ENCODE measurements around the gene RIMBP2. TPM values are rescaled to one million over a fixed set of nuclear protein-coding genes. Genes with fewer than 3 reads are reported as not detected.

RIMBP2 gene
- total and polyA plus RNA-seq, 2 experiments from 2014 or later: 0.31 to 0.37 TPM

DNA sequence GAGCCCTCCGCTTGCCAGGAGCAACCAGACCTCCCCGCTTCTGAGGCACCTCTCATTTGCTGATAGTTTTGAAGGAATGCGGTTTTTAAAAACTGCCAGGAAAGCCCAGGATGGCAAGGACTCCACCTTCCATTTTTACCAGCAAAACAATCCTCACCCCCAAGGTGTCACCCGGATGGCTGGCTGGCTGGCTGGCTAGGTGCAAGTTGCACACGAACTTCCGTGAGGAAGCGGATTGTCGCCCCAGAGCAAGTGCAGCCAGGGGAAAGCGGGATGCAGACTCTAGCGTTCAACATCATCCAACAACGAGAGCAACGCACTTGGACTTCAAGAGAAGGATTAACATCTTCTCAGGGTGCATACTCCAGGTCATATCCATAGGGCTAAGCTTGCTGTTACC, 125.4 kb downstream of the RIMBP2 start (continued):
- TF ChIP-seq, protein P1, sequence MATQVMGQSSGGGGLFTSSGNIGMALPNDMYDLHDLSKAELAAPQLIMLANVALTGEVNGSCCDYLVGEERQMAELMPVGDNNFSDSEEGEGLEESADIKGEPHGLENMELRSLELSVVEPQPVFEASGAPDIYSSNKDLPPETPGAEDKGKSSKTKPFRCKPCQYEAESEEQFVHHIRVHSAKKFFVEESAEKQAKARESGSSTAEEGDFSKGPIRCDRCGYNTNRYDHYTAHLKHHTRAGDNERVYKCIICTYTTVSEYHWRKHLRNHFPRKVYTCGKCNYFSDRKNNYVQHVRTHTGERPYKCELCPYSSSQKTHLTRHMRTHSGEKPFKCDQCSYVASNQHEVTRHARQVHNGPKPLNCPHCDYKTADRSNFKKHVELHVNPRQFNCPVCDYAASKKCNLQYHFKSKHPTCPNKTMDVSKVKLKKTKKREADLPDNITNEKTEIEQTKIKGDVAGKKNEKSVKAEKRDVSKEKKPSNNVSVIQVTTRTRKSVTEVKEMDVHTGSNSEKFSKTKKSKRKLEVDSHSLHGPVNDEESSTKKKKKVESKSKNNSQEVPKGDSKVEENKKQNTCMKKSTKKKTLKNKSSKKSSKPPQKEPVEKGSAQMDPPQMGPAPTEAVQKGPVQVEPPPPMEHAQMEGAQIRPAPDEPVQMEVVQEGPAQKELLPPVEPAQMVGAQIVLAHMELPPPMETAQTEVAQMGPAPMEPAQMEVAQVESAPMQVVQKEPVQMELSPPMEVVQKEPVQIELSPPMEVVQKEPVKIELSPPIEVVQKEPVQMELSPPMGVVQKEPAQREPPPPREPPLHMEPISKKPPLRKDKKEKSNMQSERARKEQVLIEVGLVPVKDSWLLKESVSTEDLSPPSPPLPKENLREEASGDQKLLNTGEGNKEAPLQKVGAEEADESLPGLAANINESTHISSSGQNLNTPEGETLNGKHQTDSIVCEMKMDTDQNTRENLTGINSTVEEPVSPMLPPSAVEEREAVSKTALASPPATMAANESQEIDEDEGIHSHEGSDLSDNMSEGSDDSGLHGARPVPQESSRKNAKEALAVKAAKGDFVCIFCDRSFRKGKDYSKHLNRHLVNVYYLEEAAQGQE (IDR thresholded peaks at IDR 0.05; ENCODE audit: unreplicated experiment): no peak
- TF ChIP-seq ZNF331 (CRISPR knock-in tag; IDR thresholded peaks at IDR 0.05; ENCODE audit: low read depth): no peak
- TF ChIP-seq, protein P2, sequence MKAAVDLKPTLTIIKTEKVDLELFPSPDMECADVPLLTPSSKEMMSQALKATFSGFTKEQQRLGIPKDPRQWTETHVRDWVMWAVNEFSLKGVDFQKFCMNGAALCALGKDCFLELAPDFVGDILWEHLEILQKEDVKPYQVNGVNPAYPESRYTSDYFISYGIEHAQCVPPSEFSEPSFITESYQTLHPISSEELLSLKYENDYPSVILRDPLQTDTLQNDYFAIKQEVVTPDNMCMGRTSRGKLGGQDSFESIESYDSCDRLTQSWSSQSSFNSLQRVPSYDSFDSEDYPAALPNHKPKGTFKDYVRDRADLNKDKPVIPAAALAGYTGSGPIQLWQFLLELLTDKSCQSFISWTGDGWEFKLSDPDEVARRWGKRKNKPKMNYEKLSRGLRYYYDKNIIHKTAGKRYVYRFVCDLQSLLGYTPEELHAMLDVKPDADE (IDR thresholded peaks at IDR 0.05): no peak
- TF ChIP-seq STAT1 (IDR thresholded peaks at IDR 0.05; ENCODE audit: unreplicated experiment): no peak
- no peak for TF ChIP-seq EZH2 (IDR thresholded peaks at IDR 0.05; ENCODE audit: low read depth, unreplicated experiment)
- TF ChIP-seq POLR2AphosphoS5 (IDR thresholded peaks at IDR 0.05; ENCODE audit: low read depth): no peak
- no peak for TF ChIP-seq ZNF114 (CRISPR knock-in tag; IDR thresholded peaks at IDR 0.05)
- TF ChIP-seq JUNB (IDR thresholded peaks at IDR 0.05; ENCODE audit: unreplicated experiment): no peak

DNA sequence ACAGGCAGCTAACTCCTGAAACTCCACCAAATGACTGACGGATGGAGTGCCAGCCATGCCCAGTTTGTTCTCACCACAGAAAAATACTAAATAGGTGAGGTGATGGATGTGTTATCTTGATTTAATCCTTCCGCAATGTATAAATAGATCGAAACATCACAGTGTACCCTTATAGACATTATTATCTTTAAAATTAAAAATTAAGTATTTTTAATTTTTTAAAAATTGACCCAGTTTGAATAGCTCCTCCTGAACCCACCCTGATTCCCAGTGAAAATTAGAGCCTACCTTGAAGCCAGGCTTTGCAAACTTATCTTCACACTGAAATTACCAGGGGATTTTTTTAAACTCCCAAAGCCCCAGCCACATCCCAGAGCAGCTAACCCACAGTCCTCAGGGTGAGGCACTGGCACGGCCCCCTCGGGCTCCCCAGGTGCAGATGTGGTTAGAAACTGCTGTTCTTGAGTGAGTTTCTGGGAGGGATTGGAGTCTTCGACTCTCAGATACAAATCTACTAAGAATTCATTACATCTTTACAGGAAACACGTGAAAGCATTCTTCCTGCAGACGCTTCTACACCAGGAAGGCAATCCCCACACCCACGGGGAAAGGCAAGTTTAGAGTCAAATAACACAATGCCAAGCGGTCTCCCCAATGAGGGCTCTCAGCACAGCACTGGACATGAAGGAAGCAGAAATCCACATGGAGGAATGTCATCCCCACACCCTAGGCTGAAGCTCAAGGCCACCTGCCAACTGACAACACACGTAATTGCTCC, 126.4 kb downstream of the RIMBP2 start:
- peaks cover 5% of the 10 kb centered on the region for H3K27me3 Mint-ChIP-seq (ENCODE audit: insufficient read depth, low read depth, poor library complexity)
- DNase-seq (ENCODE audit: low spot score): no peak
- TF ChIP-seq JUNB (IDR thresholded peaks at IDR 0.05; ENCODE audit: unreplicated experiment) (no peak), STAT1 (IDR thresholded peaks at IDR 0.05; ENCODE audit: unreplicated experiment) (no peak), ZNF331 (CRISPR knock-in tag; IDR thresholded peaks at IDR 0.05; ENCODE audit: low read depth) (no peak), EZH2phosphoT487 (IDR thresholded peaks at IDR 0.05; ENCODE audit: unreplicated experiment) (no peak), POLR2AphosphoS5 (IDR thresholded peaks at IDR 0.05; ENCODE audit: low read depth) (no peak), EZH2 (IDR thresholded peaks at IDR 0.05; ENCODE audit: low read depth, unreplicated experiment) (no peak), ZNF114 (CRISPR knock-in tag; IDR thresholded peaks at IDR 0.05) (no peak)
- TF ChIP-seq, protein P2 (IDR thresholded peaks at IDR 0.05): no peak
- TF ChIP-seq, protein P3, sequence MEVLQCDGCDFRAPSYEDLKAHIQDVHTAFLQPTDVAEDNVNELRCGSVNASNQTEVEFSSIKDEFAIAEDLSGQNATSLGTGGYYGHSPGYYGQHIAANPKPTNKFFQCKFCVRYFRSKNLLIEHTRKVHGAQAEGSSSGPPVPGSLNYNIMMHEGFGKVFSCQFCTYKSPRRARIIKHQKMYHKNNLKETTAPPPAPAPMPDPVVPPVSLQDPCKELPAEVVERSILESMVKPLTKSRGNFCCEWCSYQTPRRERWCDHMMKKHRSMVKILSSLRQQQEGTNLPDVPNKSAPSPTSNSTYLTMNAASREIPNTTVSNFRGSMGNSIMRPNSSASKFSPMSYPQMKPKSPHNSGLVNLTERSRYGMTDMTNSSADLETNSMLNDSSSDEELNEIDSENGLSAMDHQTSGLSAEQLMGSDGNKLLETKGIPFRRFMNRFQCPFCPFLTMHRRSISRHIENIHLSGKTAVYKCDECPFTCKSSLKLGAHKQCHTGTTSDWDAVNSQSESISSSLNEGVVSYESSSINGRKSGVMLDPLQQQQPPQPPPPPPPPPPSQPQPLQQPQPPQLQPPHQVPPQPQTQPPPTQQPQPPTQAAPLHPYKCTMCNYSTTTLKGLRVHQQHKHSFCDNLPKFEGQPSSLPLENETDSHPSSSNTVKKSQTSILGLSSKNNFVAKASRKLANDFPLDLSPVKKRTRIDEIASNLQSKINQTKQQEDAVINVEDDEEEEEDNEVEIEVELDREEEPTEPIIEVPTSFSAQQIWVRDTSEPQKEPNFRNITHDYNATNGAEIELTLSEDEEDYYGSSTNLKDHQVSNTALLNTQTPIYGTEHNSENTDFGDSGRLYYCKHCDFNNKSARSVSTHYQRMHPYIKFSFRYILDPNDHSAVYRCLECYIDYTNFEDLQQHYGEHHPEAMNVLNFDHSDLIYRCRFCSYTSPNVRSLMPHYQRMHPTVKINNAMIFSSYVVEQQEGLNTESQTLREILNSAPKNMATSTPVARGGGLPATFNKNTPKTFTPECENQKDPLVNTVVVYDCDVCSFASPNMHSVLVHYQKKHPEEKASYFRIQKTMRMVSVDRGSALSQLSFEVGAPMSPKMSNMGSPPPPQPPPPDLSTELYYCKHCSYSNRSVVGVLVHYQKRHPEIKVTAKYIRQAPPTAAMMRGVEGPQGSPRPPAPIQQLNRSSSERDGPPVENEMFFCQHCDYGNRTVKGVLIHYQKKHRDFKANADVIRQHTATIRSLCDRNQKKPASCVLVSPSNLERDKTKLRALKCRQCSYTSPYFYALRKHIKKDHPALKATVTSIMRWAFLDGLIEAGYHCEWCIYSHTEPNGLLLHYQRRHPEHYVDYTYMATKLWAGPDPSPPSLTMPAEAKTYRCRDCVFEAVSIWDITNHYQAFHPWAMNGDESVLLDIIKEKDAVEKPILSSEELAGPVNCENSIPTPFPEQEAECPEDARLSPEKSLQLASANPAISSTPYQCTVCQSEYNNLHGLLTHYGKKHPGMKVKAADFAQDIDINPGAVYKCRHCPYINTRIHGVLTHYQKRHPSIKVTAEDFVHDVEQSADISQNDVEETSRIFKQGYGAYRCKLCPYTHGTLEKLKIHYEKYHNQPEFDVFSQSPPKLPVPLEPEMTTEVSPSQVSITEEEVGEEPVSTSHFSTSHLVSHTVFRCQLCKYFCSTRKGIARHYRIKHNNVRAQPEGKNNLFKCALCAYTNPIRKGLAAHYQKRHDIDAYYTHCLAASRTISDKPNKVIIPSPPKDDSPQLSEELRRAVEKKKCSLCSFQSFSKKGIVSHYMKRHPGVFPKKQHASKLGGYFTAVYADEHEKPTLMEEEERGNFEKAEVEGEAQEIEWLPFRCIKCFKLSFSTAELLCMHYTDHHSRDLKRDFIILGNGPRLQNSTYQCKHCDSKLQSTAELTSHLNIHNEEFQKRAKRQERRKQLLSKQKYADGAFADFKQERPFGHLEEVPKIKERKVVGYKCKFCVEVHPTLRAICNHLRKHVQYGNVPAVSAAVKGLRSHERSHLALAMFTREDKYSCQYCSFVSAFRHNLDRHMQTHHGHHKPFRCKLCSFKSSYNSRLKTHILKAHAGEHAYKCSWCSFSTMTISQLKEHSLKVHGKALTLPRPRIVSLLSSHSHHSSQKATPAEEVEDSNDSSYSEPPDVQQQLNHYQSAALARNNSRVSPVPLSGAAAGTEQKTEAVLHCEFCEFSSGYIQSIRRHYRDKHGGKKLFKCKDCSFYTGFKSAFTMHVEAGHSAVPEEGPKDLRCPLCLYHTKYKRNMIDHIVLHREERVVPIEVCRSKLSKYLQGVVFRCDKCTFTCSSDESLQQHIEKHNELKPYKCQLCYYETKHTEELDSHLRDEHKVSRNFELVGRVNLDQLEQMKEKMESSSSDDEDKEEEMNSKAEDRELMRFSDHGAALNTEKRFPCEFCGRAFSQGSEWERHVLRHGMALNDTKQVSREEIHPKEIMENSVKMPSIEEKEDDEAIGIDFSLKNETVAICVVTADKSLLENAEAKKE (CRISPR knock-in tag; IDR thresholded peaks at IDR 0.05): no peak

More for the DNA sequence above, 126.4 kb downstream of the RIMBP2 start:
- Histone ChIP-seq H3K9me2 (ENCODE audit: insufficient read depth) (no peaks in the 10 kb centered on the region), H3K4me2 (no peak overlapping the region), H3K27me3 (ENCODE audit: insufficient read depth) (no peaks in the 10 kb centered on the region), H3F3A (replicated peaks; ENCODE audit: low read depth) (no peaks in the 10 kb centered on the region), H4K20me1 (replicated peaks; ENCODE audit: insufficient read depth) (no peaks in the 10 kb centered on the region), H2AFZ (no peak overlapping the region), H3K36me3 (ENCODE audit: insufficient read depth) (no peaks in the 10 kb centered on the region), H3K27ac (ENCODE audit: low read depth) (no peak overlapping the region), H3K79me2 (replicated peaks; ENCODE audit: insufficient read depth) (no peaks in the 10 kb centered on the region), H3K4me3 (no peak overlapping the region), H3K4me1 (ENCODE audit: insufficient read depth) (no peaks in the 10 kb centered on the region)
- Mint-ChIP-seq H3K27ac (no peak overlapping the region), H3K4me3 (no peak overlapping the region), H3K36me3 (ENCODE audit: low read depth) (peaks cover 24% of the 10 kb centered on the region), H3K4me1 (no peaks in the 10 kb centered on the region), H3K9me3 (peaks cover 63% of the 10 kb centered on the region)
- no peak for ATAC-seq
